ENCODE results near the gene OR5M10.

The OR5M10 gene

DNA sequence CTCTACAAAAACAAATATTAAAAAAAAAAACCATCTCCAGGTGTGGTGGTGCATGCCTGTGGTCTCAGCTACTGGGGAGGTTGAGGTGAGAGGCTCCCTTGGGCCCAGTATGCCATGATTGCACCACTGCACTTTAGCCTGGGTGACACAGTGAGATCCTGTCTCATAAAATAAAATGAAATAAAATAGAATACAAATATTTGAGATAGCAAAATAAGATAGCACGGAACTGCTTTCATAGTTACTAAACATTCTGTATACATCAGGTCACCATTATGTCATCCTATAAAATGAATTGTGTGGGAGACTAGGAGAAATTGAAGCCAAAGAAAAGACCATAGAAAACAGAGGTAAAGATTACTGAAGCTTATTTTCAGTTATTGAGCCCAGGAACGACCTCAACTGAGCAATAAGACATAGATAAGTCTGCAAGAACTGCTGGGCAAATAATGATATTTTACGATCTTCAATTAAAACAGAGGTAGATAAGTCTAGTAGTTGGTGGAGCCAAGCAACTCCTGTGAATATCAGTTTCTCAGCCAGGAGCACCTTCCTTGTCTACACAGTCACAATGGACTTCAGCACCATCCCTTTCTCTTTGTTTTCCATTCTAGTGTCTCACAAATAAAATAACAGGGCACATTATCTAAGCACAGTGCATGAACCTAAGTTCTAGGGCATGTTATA lies 44.3 kb downstream of the OR5M10 start:
- FAIRE-seq (no peak), DNase-seq (ENCODE audit: insufficient read length, low spot score) (no peak)
- TF ChIP-seq POU2F2 (IDR thresholded peaks at IDR 0.05; ENCODE audit: low read depth, low read length) (no peak), POLR2AphosphoS5 (IDR thresholded peaks at IDR 0.05; ENCODE audit: low read depth, low read length) (no peak), PAX5 (IDR thresholded peaks at IDR 0.05; ENCODE audit: insufficient read depth, low read length, severe bottlenecking) (no peak), TAF1 (IDR thresholded peaks at IDR 0.05; ENCODE audit: low read depth, low read length) (no peak), SPI1 (IDR thresholded peaks at IDR 0.05; ENCODE audit: low read depth, low read length) (no peak), POLR2A (IDR thresholded peaks at IDR 0.05; ENCODE audit: low read depth, low read length) (no peak)

DNA sequence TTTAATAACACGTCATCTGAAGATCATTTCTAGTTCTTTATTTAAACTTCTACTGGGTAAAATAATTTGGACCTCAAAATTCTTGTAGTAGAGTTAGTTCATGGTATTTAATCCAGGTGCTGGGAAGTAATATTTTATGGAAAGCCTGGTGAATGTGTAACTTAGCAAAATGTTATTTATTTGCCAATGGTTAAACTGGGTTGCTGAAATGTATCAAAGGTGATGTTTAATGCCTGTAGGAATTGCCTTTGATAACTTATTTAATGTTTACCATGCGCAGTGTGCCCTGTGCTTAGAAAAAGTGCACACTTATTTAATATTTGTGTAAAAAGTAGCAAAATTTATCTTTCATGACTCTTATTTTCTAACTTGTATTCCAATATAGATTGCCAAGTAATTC lies 45.7 kb downstream of the OR5M10 start:
- TF ChIP-seq POLR2A (IDR thresholded peaks at IDR 0.05; ENCODE audit: low read depth, low read length) (no peak), POU2F2 (IDR thresholded peaks at IDR 0.05; ENCODE audit: low read depth, low read length) (no peak), PAX5 (IDR thresholded peaks at IDR 0.05; ENCODE audit: insufficient read depth, low read length, severe bottlenecking) (no peak)
- DNase-seq (ENCODE audit: insufficient read length, low spot score) (no peak), FAIRE-seq (no peak)

All from GM12891 (cell line).